ENCODE results near the gene RHOG. TPM values are rescaled to one million over a fixed set of nuclear protein-coding genes. Genes with fewer than 3 reads are reported as not detected.

The RHOG gene
- total RNA-seq, 2 donors from 2014 or later = 59.8 to 63.3 TPM

GRCh38 chr11:3882655-3883054 is 41.9 kb upstream of the RHOG start:
- no peak for TF ChIP-seq CTCF (IDR thresholded peaks at IDR 0.05)
- H3K36me3 ChIP-seq = no peaks in the 10 kb centered on the region
- no peaks in the 10 kb centered on the region for H3K27me3 ChIP-seq
- peaks cover 12% of the 10 kb centered on the region for H3K4me1 ChIP-seq
- H3K9me3 ChIP-seq = no peaks in the 10 kb centered on the region
- intact Hi-C loops (cut with DNase I) = no loop called here
- H3K9ac ChIP-seq (ENCODE audit: low read depth in 2 of 2, low read length in 2 of 2) = no peak overlapping the region
- no peak overlapping the region for H3K4me3 ChIP-seq
- no peak overlapping the region for H3K27ac ChIP-seq
- no peak for DNase-seq

- no peak overlapping the region for H3K4me3 ChIP-seq
- H3K4me1 ChIP-seq = peaks cover 12% of the 10 kb centered on the region
- H3K9me3 ChIP-seq = no peaks in the 10 kb centered on the region
- intact Hi-C loops (cut with DNase I) = no loop called here
- H3K27ac ChIP-seq = no peak overlapping the region
- no peak for TF ChIP-seq CTCF (IDR thresholded peaks at IDR 0.05)
- DNase-seq = no peak
- H3K9ac ChIP-seq (ENCODE audit: low read depth in 2 of 2, low read length in 2 of 2) = no peak overlapping the region
- H3K36me3 ChIP-seq = no peaks in the 10 kb centered on the region
- no peaks in the 10 kb centered on the region for H3K27me3 ChIP-seq
These were observed 40.0 kb upstream of the RHOG start for GRCh38 chr11:3880724-3881123.

- H3K27ac ChIP-seq = peak overlapping the region; percentile 41
- no peak overlapping the region for H3K9ac ChIP-seq (ENCODE audit: low read depth in 2 of 2, low read length in 2 of 2)
- H3K4me1 ChIP-seq = peaks cover 12% of the 10 kb centered on the region
- H3K36me3 ChIP-seq = no peaks in the 10 kb centered on the region
- H3K9me3 ChIP-seq = no peaks in the 10 kb centered on the region
- DNase-seq = peak; percentile 35
- intact Hi-C loops (cut with DNase I) = no loop called here
- H3K4me3 ChIP-seq = no peak overlapping the region
- no peaks in the 10 kb centered on the region for H3K27me3 ChIP-seq
- no peak for TF ChIP-seq CTCF (IDR thresholded peaks at IDR 0.05)
These were observed 39.3 kb upstream of the RHOG start for GRCh38 chr11:3879967-3880542.

- Histone ChIP-seq H3K27me3 (no peaks in the 10 kb centered on the region), H3K27ac (peak overlapping the region; percentile 41), H3K9ac (ENCODE audit: low read depth in 2 of 2, low read length in 2 of 2) (no peak overlapping the region), H3K9me3 (no peaks in the 10 kb centered on the region), H3K36me3 (no peaks in the 10 kb centered on the region), H3K4me1 (peaks cover 12% of the 10 kb centered on the region), H3K4me3 (no peak overlapping the region)
- intact Hi-C loops (cut with DNase I) = no loop called here
- TF ChIP-seq CTCF (IDR thresholded peaks at IDR 0.05) = no peak
- DNase-seq = no peak
These were observed 38.6 kb upstream of the RHOG start for GRCh38 chr11:3879216-3879966.

- intact Hi-C loops (cut with DNase I) = no loop called here
- H3K4me1 ChIP-seq = peaks cover 12% of the 10 kb centered on the region
- no peak for DNase-seq
- no peaks in the 10 kb centered on the region for H3K27me3 ChIP-seq
- H3K36me3 ChIP-seq = no peaks in the 10 kb centered on the region
- no peak overlapping the region for H3K27ac ChIP-seq
- no peaks in the 10 kb centered on the region for H3K9me3 ChIP-seq
- TF ChIP-seq CTCF (IDR thresholded peaks at IDR 0.05) = no peak
- no peak overlapping the region for H3K4me3 ChIP-seq
- H3K9ac ChIP-seq (ENCODE audit: low read depth in 2 of 2, low read length in 2 of 2) = no peak overlapping the region
These were observed 37.5 kb upstream of the RHOG start for GRCh38 chr11:3878258-3878584.

Measured in colonic mucosa (tissue), 4 donors.